Glomerular visceral epithelial cell (primary cell): Measurements from ENCODE around the gene TRAPPC3L.
A peak's percentile ranks its signal among the peaks of the same experiment; 100 is the strongest.

Source experiments
- DNase-seq: peaks from one replicate; pipeline ENCODE4 v3.0.0-alpha.2; 2016; ENCODE audit errors: extremely low spot score

The TRAPPC3L gene

GRCh38 chr6:116557893-116558292 is 12.4 kb upstream of the TRAPPC3L start:
- peak; percentile 92 for DNase-seq

GRCh38 chr6:116556814-116557415 is 11.4 kb upstream of the TRAPPC3L start:
- no peak for DNase-seq

GRCh38 chr6:116556065-116556464 is 10.6 kb upstream of the TRAPPC3L start:
- peak; percentile 33 for DNase-seq

GRCh38 chr6:116553451-116553850 is 8.0 kb upstream of the TRAPPC3L start, which contains the start of gene CALHM4:
TSS of gene CALHM4 (plus strand) at chr6:116553751. CDS start at chr6:116553794, 43 bp downstream.
- DNase-seq: no peak

GRCh38 chr6:116550796-116551195 is 5.3 kb upstream of the TRAPPC3L start:
- no peak for DNase-seq

GRCh38 chr6:116547358-116547757 is 1.9 kb upstream of the TRAPPC3L start:
- no peak for DNase-seq

- DNase-seq: no peak
These were observed 2.3 kb downstream of the TRAPPC3L start for GRCh38 chr6:116543149-116543548.

- no peak for DNase-seq
These were observed 3.1 kb downstream of the TRAPPC3L start for GRCh38 chr6:116542426-116542825.

GRCh38 chr6:116536216-116536621 is 9.3 kb downstream of the TRAPPC3L start:
- peak; percentile 70 for DNase-seq

- no peak for DNase-seq
These were observed 10.4 kb downstream of the TRAPPC3L start for GRCh38 chr6:116535109-116535508.

- DNase-seq: no peak
These were observed 12.1 kb downstream of the TRAPPC3L start for GRCh38 chr6:116533233-116533957.

- peak; percentile 70 for DNase-seq
These were observed 13.6 kb downstream of the TRAPPC3L start for GRCh38 chr6:116531675-116532570.

- peak; percentile 56 for DNase-seq
These were observed 15.0 kb downstream of the TRAPPC3L start for GRCh38 chr6:116530436-116530835.

GRCh38 chr6:116529466-116530290 is 15.8 kb downstream of the TRAPPC3L start:
- DNase-seq: no peak

- DNase-seq: no peak
These were observed 16.7 kb downstream of the TRAPPC3L start for GRCh38 chr6:116528780-116529179.

- no peak for DNase-seq
These were observed 17.4 kb downstream of the TRAPPC3L start for GRCh38 chr6:116528133-116528532.

- no peak for DNase-seq
These were observed 21.2 kb downstream of the TRAPPC3L start for GRCh38 chr6:116524236-116524635.

GRCh38 chr6:116522896-116523295 is 22.6 kb downstream of the TRAPPC3L start:
- no peak for DNase-seq

GRCh38 chr6:116518621-116519368 is 26.7 kb downstream of the TRAPPC3L start:
- peak; percentile 44 for DNase-seq

- DNase-seq: no peak
These were observed 30.3 kb downstream of the TRAPPC3L start for GRCh38 chr6:116515141-116515540.

- DNase-seq: no peak
These were observed 31.4 kb downstream of the TRAPPC3L start for GRCh38 chr6:116514111-116514510.
